Measurements from ENCODE around the gene RPS21. TPM values are rescaled to one million over a fixed set of nuclear protein-coding genes. Genes with fewer than 3 reads are reported as not detected.

The RPS21 gene
- total RNA-seq, 2 experiments from 2014 or later, result 3,015 to 3,210 TPM

DNA sequence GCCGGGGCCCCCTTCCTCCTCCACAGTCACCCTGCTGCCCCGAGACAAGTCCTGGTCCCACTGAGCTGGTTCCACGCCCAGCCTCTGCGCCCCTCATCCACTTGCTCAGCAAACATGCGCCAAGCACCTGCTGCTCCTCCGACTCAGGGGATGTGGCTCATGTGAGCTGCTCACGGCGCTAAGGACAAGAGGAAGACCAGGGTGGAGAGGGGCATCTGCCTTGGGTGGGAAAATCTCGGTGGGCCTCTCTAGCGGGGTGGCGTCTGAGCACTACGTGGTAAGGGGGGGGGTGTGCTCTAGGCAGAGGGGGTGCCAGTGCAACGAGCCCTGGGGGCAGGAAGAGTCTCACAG lies 24.3 kb upstream of the RPS21 start:
- Histone ChIP-seq H3K4me3 (ENCODE audit: low read length) (no peak overlapping the region), H3K27me3 (ENCODE audit: control insufficient read depth in 1 of 2, insufficient read depth in 2 of 2, low read length in 2 of 2) (peaks cover 21 to 25% of the 10 kb centered on the region in 2 experiments), H3K27ac (ENCODE audit: low read depth in 1 of 2, low read length in 2 of 2) (no peak overlapping the region), H3K9me3 (ENCODE audit: control insufficient read depth in 1 of 2, insufficient read depth in 1 of 2, low read length in 2 of 2) (peaks cover 0 to 9% of the 10 kb centered on the region in 2 experiments), H3K4me1 (ENCODE audit: insufficient read depth, low read length) (peaks cover 14% of the 10 kb centered on the region), H3K36me3 (ENCODE audit: insufficient read depth, low read length) (no peaks in the 10 kb centered on the region)
- POLR2A ChIA-PET, result no interaction called here
- peaks cover 19% of the 10 kb centered on the region for H3K27me3 Mint-ChIP-seq
- DNase-seq (no peak), ATAC-seq (ENCODE audit: poor library complexity) (no peak)
- no peak overlapping the region for H3K4me3 Mint-ChIP-seq
- TF ChIP-seq, protein P1, sequence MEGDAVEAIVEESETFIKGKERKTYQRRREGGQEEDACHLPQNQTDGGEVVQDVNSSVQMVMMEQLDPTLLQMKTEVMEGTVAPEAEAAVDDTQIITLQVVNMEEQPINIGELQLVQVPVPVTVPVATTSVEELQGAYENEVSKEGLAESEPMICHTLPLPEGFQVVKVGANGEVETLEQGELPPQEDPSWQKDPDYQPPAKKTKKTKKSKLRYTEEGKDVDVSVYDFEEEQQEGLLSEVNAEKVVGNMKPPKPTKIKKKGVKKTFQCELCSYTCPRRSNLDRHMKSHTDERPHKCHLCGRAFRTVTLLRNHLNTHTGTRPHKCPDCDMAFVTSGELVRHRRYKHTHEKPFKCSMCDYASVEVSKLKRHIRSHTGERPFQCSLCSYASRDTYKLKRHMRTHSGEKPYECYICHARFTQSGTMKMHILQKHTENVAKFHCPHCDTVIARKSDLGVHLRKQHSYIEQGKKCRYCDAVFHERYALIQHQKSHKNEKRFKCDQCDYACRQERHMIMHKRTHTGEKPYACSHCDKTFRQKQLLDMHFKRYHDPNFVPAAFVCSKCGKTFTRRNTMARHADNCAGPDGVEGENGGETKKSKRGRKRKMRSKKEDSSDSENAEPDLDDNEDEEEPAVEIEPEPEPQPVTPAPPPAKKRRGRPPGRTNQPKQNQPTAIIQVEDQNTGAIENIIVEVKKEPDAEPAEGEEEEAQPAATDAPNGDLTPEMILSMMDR (IDR thresholded peaks at IDR 0.05), result no peak
- CTCF ChIA-PET, result no interaction called here
- no peaks in the 10 kb centered on the region for H3K4me1 Mint-ChIP-seq (ENCODE audit: low read depth)
- H3K9me3 Mint-ChIP-seq, result no peaks in the 10 kb centered on the region
- H3K36me3 Mint-ChIP-seq (ENCODE audit: low read depth), result no peaks in the 10 kb centered on the region
- no peak overlapping the region for H3K27ac Mint-ChIP-seq
- intact Hi-C loops (cut with DNase I, micrococcal nuclease), result no loop called here

DNA sequence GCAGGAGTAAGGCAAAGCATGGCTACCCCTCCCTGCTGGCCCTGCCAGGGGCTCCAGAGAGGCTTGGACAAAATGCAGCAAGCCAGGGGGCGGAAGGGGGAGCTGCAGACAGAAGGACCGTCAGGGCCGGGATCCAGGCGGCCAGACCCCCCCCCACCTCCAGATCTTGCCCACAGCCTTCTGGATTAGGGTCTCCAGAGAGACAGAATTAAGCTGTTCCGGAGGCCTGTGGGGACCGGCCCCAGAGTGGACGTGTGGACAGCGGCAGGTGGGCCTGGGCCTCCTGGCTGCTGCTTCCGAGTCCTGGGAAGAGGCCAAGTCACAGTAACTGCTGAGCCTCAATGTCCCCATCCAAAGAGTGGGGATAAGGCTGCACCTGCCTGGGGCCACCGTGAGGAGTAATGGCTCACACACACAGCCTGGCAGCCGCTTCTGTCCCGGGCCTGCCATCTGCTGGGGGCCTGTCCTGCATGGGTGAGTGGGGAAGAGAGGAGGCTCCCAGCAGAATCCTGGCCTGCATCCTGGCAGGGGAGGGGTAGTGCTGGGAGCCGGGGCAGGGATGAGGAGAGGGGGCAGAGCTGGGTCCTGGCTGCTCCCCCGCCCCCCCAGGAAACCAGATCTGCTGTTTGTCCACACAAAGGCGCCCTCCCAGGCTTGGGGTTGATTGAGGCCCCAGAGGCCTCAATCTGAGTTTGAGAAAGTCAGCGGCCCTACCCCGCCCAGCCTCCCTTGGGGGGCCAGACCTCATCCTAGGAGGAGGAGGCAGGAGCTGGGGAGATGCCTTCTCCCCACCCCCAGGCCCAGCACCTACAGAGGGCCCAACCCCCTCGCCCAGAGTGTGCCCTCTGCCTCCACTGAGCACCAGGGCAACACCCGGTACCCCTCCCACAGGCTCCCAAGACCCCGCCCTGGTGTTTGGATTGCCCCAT lies 23.6 kb upstream of the RPS21 start:
- Mint-ChIP-seq H3K27ac (no peak overlapping the region), H3K36me3 (ENCODE audit: low read depth) (no peaks in the 10 kb centered on the region), H3K27me3 (peaks cover 26% of the 10 kb centered on the region), H3K9me3 (no peaks in the 10 kb centered on the region), H3K4me1 (ENCODE audit: low read depth) (peaks cover under 1% of the 10 kb centered on the region), H3K4me3 (no peak overlapping the region)
- intact Hi-C loops (cut with DNase I, micrococcal nuclease), result no loop called here
- Histone ChIP-seq H3K4me1 (ENCODE audit: insufficient read depth, low read length) (peaks cover 21% of the 10 kb centered on the region), H3K36me3 (ENCODE audit: insufficient read depth, low read length) (no peaks in the 10 kb centered on the region), H3K27me3 (ENCODE audit: control insufficient read depth in 1 of 2, insufficient read depth in 2 of 2, low read length in 2 of 2) (peaks cover 26 to 31% of the 10 kb centered on the region in 2 experiments), H3K9me3 (ENCODE audit: control insufficient read depth in 1 of 2, insufficient read depth in 1 of 2, low read length in 2 of 2) (peaks cover 0 to 16% of the 10 kb centered on the region in 2 experiments), H3K27ac (ENCODE audit: low read depth in 1 of 2, low read length in 2 of 2) (no peak overlapping the region), H3K4me3 (ENCODE audit: low read length) (no peak overlapping the region)
- CTCF ChIA-PET, result no interaction called here
- DNase-seq (no peak), ATAC-seq (ENCODE audit: poor library complexity) (no peak)
- TF ChIP-seq, protein P1 (IDR thresholded peaks at IDR 0.05), result no peak
- POLR2A ChIA-PET, result no interaction called here

DNA sequence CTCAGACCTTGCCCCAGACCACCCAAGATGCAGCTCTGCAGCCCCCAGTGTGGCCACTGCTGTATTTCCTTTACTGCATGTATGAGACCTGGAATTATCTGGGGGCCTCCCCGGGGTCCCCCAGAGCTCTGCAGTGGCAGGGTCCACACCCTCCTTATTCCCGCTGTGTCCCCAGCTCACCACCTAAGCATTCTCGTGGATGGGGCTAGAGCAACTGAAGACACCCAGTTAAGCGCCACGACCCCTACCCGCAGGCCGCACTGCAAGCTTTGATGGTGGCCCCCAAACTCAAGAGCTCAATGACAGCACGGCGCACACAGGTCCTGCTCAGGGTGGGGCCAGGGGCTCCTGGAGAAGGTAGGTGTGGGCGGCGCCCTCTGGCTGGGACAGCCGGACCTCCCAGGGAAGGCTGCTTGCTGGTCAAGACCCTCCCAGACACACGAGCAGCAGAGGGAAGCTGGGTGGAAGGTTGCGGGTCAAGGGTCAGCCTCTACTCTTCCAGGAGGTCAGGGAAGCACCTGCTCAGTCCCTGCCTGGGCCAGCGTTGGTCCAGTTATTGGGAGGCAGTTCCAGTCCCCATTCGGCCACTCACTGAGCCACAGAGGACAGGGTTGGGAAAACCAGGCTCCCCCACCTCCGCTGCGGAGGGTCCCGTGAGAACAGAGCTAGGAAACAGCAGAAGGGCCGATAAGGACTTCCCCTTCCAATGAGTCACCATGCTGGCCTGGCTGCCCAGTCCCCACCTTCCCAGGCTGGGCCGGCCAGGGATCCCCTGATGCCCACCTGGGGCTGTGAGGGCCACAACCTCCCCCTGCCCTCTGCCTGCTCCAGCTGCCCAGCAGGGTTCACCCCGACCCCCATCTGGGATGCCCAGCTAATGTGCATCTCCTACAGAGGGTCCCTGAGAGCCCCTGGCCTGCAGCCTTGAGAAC lies 22.7 kb upstream of the RPS21 start:
- intact Hi-C loops (cut with DNase I, micrococcal nuclease), result no loop called here
- Mint-ChIP-seq H3K9me3 (no peaks in the 10 kb centered on the region), H3K27me3 (peaks cover 30% of the 10 kb centered on the region), H3K36me3 (ENCODE audit: low read depth) (no peaks in the 10 kb centered on the region), H3K4me3 (no peak overlapping the region), H3K27ac (no peak overlapping the region), H3K4me1 (ENCODE audit: low read depth) (peaks cover 4% of the 10 kb centered on the region)
- TF ChIP-seq, protein P1 (IDR thresholded peaks at IDR 0.05), result no peak
- H3K4me3 ChIP-seq (ENCODE audit: low read length), result no peak overlapping the region
- H3K9me3 ChIP-seq (ENCODE audit: control insufficient read depth in 1 of 2, insufficient read depth in 1 of 2, low read length in 2 of 2), result peaks cover 0 to 15% of the 10 kb centered on the region in 2 experiments
- DNase-seq (no peak), ATAC-seq (ENCODE audit: poor library complexity) (no peak)
- H3K4me1 ChIP-seq (ENCODE audit: insufficient read depth, low read length), result peaks cover 26% of the 10 kb centered on the region
- CTCF ChIA-PET, result no interaction called here
- no peak overlapping the region for H3K27ac ChIP-seq (ENCODE audit: low read depth in 1 of 2, low read length in 2 of 2)
- H3K27me3 ChIP-seq (ENCODE audit: control insufficient read depth in 1 of 2, insufficient read depth in 2 of 2, low read length in 2 of 2), result peaks cover 33 to 39% of the 10 kb centered on the region in 2 experiments
- H3K36me3 ChIP-seq (ENCODE audit: insufficient read depth, low read length), result no peaks in the 10 kb centered on the region
- POLR2A ChIA-PET, result no interaction called here
